SK-N-SH treated with all-trans-retinoic acid at 6 μM for 48 hours (cell line): ENCODE results near the gene ADIPOR2.

Experiments used
- ARNTL ChIP-seq: fragments of 450-650 bp; formaldehyde crosslinking; IDR thresholded peaks from 2 replicates; pipeline ENCODE4 v1.5.0; 2020; ENCODE audit warnings: low read depth, mild to moderate bottlenecking, moderate library complexity, borderline replicate concordance
- GLIS3 ChIP-seq: fragments of 250-450 bp; sonication (Bioruptor Pico); IDR thresholded peaks from 2 replicates; pipeline ENCODE4 v1.5.0; 2020; ENCODE audit warnings: mild to moderate bottlenecking, moderate library complexity
- RARB ChIP-seq: fragments of 250-450 bp; sonication (Bioruptor Pico); IDR thresholded peaks from 2 replicates; pipeline ENCODE4 v1.8.0; 2021; ENCODE audit warnings: mild to moderate bottlenecking, moderate library complexity
- TSHZ2 ChIP-seq: fragments of 250-450 bp; sonication (Bioruptor Pico); IDR thresholded peaks from 2 replicates; pipeline ENCODE4 v1.5.0; 2020; ENCODE audit warnings: mild to moderate bottlenecking, moderate library complexity
- ZNF565 ChIP-seq: fragments of 450-650 bp; formaldehyde crosslinking; conservative IDR thresholded peaks from 2 replicates; pipeline ENCODE4 v1.5.0; 2020; ENCODE audit warnings: low read depth, mild to moderate bottlenecking, moderate library complexity
- TF ChIP-seq, protein P1 (sequence below): fragments of 250-450 bp; sonication (Bioruptor Pico); IDR thresholded peaks from 2 replicates; pipeline ENCODE4 v1.8.0; 2021; ENCODE audit warnings: low read depth, mild to moderate bottlenecking, moderate library complexity, borderline replicate concordance
- TF ChIP-seq, protein P2 (sequence below): fragments of 250-450 bp; sonication (Bioruptor Pico); IDR thresholded peaks from 2 replicates; pipeline ENCODE4 v1.8.0; 2020; ENCODE audit warnings: mild to moderate bottlenecking, moderate library complexity, borderline replicate concordance

DNA sequence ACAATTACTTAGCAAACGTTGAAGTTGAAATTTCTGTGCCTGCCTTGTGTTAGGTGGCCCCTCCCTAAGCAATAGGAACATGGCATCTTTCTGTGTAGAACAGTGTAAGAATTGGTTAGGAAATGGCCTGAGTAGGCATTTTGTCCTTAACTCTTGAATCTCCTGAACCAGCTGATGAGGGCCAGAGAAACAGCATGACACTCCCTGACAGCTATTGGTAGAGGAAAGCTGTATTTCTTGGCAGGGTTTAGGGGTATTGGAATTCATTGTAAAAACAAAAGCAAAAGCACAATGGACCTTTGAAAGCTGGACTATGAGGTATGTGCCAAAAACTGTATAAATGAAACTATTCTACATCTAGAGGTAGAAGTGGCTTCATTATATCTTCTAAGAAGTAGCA, 88.9 kb downstream of the ADIPOR2 start:
- no peak for TF ChIP-seq TSHZ2 (CRISPR knock-in tag)
- TF ChIP-seq, protein P1, sequence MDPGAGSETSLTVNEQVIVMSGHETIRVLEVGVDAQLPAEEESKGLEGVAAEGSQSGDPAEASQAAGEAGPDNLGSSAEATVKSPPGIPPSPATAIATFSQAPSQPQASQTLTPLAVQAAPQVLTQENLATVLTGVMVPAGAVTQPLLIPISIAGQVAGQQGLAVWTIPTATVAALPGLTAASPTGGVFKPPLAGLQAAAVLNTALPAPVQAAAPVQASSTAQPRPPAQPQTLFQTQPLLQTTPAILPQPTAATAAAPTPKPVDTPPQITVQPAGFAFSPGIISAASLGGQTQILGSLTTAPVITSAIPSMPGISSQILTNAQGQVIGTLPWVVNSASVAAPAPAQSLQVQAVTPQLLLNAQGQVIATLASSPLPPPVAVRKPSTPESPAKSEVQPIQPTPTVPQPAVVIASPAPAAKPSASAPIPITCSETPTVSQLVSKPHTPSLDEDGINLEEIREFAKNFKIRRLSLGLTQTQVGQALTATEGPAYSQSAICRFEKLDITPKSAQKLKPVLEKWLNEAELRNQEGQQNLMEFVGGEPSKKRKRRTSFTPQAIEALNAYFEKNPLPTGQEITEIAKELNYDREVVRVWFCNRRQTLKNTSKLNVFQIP: no peak
- TF ChIP-seq, protein P2, sequence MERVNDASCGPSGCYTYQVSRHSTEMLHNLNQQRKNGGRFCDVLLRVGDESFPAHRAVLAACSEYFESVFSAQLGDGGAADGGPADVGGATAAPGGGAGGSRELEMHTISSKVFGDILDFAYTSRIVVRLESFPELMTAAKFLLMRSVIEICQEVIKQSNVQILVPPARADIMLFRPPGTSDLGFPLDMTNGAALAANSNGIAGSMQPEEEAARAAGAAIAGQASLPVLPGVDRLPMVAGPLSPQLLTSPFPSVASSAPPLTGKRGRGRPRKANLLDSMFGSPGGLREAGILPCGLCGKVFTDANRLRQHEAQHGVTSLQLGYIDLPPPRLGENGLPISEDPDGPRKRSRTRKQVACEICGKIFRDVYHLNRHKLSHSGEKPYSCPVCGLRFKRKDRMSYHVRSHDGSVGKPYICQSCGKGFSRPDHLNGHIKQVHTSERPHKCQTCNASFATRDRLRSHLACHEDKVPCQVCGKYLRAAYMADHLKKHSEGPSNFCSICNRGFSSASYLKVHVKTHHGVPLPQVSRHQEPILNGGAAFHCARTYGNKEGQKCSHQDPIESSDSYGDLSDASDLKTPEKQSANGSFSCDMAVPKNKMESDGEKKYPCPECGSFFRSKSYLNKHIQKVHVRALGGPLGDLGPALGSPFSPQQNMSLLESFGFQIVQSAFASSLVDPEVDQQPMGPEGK (CRISPR knock-in tag): no peak
- no peak for TF ChIP-seq ARNTL
- TF ChIP-seq GLIS3 (CRISPR knock-in tag): no peak
- no peak for TF ChIP-seq ZNF565 (CRISPR knock-in tag)
- TF ChIP-seq RARB (CRISPR knock-in tag): no peak
